ENCODE data around the gene BCL3.
A peak's percentile ranks its signal among the peaks of the same experiment; 100 is the strongest.

The BCL3 gene

GRCh38 chr19:44748426-44749254 lies at the start of gene BCL3:
Gene BCL3, plus strand, starts transcription at chr19:44748708. Its CDS starts 83 bp downstream, at chr19:44748791.
- Histone ChIP-seq H3K27ac (ENCODE audit: low read length) (peak within 1 kb of the TSS; percentile 97), H3K4me3 (ENCODE audit: low read length) (peak within 1 kb of the TSS; percentile 85), H3K79me2 (ENCODE audit: low read length) (peaks cover 47% of the 10 kb centered on the region), H3K27me3 (ENCODE audit: low read depth, low read length) (peaks cover 15% of the 10 kb centered on the region), H3K9ac (ENCODE audit: low read length) (peak within 1 kb of the TSS; percentile 95), H3K4me1 (ENCODE audit: low read length) (peaks cover 48% of the 10 kb centered on the region), H3K36me3 (replicated peaks; ENCODE audit: low read depth, low read length) (peaks cover 31% of the 10 kb centered on the region), H4K20me1 (ENCODE audit: insufficient read depth, low read length) (no peaks in the 10 kb centered on the region), H3K4me2 (ENCODE audit: low read length) (peak within 1 kb of the TSS; percentile 98), H2AFZ (ENCODE audit: low read depth, low read length) (no peak within 1 kb of the TSS), H3K9me3 (ENCODE audit: insufficient read depth, low read length) (no peaks in the 10 kb centered on the region)
- no peak for TF ChIP-seq EZH2phosphoT487 (IDR thresholded peaks at IDR 0.05; ENCODE audit: low read depth)
- no peak for TF ChIP-seq CTCF (IDR thresholded peaks at IDR 0.05; ENCODE audit: low read depth, low read length)

GRCh38 chr19:44700547-44700946 lies 48.0 kb upstream of the BCL3 start:
- Histone ChIP-seq H3K4me3 (ENCODE audit: low read length) (no peak overlapping the region), H3K27ac (ENCODE audit: low read length) (no peak overlapping the region), H3K79me2 (ENCODE audit: low read length) (no peaks in the 10 kb centered on the region), H2AFZ (ENCODE audit: low read depth, low read length) (no peak overlapping the region), H3K4me2 (ENCODE audit: low read length) (no peak overlapping the region), H3K4me1 (ENCODE audit: low read length) (no peaks in the 10 kb centered on the region), H3K9ac (ENCODE audit: low read length) (no peak overlapping the region), H3K27me3 (ENCODE audit: low read depth, low read length) (peaks cover 39% of the 10 kb centered on the region), H4K20me1 (ENCODE audit: insufficient read depth, low read length) (no peaks in the 10 kb centered on the region), H3K36me3 (replicated peaks; ENCODE audit: low read depth, low read length) (no peaks in the 10 kb centered on the region), H3K9me3 (ENCODE audit: insufficient read depth, low read length) (no peaks in the 10 kb centered on the region)
- no peak for TF ChIP-seq EZH2phosphoT487 (IDR thresholded peaks at IDR 0.05; ENCODE audit: low read depth)

GRCh38 chr19:44701228-44701627 lies 47.3 kb upstream of the BCL3 start:
- Histone ChIP-seq H3K36me3 (replicated peaks; ENCODE audit: low read depth, low read length) (no peaks in the 10 kb centered on the region), H3K4me2 (ENCODE audit: low read length) (no peak overlapping the region), H3K27me3 (ENCODE audit: low read depth, low read length) (peaks cover 37% of the 10 kb centered on the region), H3K79me2 (ENCODE audit: low read length) (no peaks in the 10 kb centered on the region), H3K27ac (ENCODE audit: low read length) (no peak overlapping the region), H3K9ac (ENCODE audit: low read length) (no peak overlapping the region), H3K9me3 (ENCODE audit: insufficient read depth, low read length) (no peaks in the 10 kb centered on the region), H4K20me1 (ENCODE audit: insufficient read depth, low read length) (no peaks in the 10 kb centered on the region), H3K4me3 (ENCODE audit: low read length) (no peak overlapping the region), H3K4me1 (ENCODE audit: low read length) (no peaks in the 10 kb centered on the region), H2AFZ (ENCODE audit: low read depth, low read length) (no peak overlapping the region)
- TF ChIP-seq EZH2phosphoT487 (IDR thresholded peaks at IDR 0.05; ENCODE audit: low read depth) (no peak), CTCF (IDR thresholded peaks at IDR 0.05; ENCODE audit: low read depth, low read length) (no peak)

GRCh38 chr19:44702551-44703176 lies 45.8 kb upstream of the BCL3 start:
- no peak for TF ChIP-seq CTCF (IDR thresholded peaks at IDR 0.05; ENCODE audit: low read depth, low read length)
- TF ChIP-seq EZH2phosphoT487 (IDR thresholded peaks at IDR 0.05; ENCODE audit: low read depth) = no peak
- H3K27ac ChIP-seq (ENCODE audit: low read length) = no peak overlapping the region
- H3K4me3 ChIP-seq (ENCODE audit: low read length) = no peak overlapping the region
- no peak overlapping the region for H3K4me2 ChIP-seq (ENCODE audit: low read length)
- no peaks in the 10 kb centered on the region for H3K36me3 ChIP-seq (replicated peaks; ENCODE audit: low read depth, low read length)
- peaks cover 25% of the 10 kb centered on the region for H3K27me3 ChIP-seq (ENCODE audit: low read depth, low read length)
- no peak overlapping the region for H3K9ac ChIP-seq (ENCODE audit: low read length)
- H3K79me2 ChIP-seq (ENCODE audit: low read length) = no peaks in the 10 kb centered on the region
- H2AFZ ChIP-seq (ENCODE audit: low read depth, low read length) = no peak overlapping the region
- no peaks in the 10 kb centered on the region for H3K4me1 ChIP-seq (ENCODE audit: low read length)
- H3K9me3 ChIP-seq (ENCODE audit: insufficient read depth, low read length) = no peaks in the 10 kb centered on the region
- H4K20me1 ChIP-seq (ENCODE audit: insufficient read depth, low read length) = no peaks in the 10 kb centered on the region

Measured in OCI-LY3 (cell line).